Activated T-helper 9 cell treated with anti-CD3 and anti-CD28 coated beads, Interleukin-2, amount 50 U/mL, for 16 hours (primary cell): ENCODE data around the gene ERGIC2.
"Not testable (repeated sequence)": the region's sequence is repeated elsewhere in the genome, so short reads cannot be mapped to it uniquely, and the experiment has no call there.

Source experiments
- DNase-seq: peaks from one replicate; pipeline ENCODE4 v3.0.0-alpha.2; 2020; ENCODE audit warnings: low read depth

Gene ERGIC2

DNA sequence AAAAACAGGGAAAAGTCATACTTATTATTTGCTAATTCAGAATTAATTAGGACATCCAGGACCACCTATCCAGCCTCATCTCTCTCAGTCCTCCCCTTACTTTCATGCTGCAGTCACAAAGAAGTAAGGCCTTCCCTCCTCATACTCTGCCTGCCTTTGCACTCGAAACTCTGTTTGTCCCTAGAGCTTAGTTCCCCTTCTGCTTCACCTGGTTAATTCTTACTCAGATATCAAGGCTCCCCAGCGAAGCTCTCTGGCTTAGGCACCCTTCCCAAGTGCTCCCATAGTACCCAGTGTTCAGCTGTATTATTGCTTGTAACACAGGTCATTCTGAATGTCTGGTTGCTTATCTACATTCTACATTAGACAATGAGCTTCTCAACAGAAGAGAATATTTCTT lies 81.3 kb downstream of the ERGIC2 start:
- DNase-seq = no peak

DNA sequence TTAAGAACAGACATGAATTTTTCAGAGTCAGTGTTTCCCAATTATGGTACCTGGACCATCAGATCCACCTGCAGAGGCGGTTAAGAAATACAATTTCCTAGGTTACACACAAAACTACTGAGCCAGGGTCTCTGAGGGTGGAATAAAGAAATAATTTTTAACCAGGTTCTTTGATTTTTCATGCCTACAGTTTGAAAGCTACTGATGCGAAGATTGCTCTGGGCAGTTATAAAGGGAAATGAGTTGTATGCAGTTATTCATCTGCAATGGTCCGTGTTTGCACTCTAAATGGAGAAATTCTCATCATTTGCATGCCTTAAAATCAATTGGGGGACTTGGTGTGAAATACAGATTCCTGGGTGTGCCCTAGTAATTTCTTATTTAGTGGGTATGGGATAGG lies 89.7 kb downstream of the ERGIC2 start:
- DNase-seq = no peak

DNA sequence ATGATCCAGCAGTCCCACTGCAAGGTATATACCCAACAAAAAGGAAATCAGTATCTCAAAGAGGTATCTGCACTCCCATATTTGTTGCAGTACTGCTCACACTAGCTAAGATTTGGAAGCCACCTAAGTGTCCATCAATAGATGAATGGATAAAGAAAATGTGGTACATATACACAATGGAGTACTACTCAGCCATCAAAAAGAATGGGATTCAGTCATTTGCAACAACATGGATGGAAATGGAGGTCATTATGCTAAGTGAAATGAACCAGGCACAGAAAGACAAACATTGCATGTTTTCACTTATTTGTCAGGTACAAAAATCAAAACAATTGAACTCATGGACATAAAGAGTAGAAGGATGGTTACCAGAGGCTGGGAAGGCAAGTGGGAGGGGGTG lies 90.5 kb downstream of the ERGIC2 start:
- not testable (repeated sequence) for DNase-seq

DNA sequence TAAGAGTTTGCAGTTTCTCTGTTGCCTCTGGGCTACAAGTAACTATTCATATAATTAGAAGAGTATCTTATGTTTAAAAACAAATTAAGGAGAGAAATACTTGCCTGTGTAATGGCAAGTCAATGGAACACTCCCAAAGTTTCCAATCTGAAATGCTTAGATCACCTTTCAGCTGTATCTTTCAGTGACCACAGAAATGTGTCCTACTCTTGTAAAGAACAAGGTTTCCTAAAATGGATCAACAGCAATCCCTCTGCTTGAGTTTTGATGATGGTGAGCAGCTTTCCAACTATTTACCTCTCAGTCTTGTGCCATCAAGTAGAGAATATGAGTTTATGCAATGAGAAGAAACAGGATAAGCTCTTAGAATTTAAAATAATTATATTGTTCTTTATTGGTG lies 92.9 kb downstream of the ERGIC2 start:
- no peak for DNase-seq

DNA sequence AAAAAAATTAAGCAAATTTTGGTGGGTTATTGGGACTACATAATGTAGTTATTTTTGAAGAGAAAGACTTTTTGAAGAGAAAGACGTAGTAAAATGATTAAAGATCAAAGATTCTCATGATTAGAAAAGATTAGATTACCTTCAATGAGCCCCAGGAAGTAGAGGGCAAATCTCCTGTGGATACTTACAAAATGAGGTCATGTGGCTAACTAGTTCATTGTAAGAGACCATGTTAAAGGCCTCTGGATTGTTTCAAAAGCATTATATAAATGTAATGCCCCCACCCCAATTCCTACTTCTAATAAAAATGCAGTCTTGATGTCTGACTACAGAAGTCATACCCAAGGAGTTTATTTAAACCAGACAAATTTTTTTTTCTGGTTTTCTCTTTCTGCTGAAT lies 93.3 kb downstream of the ERGIC2 start:
- DNase-seq = no peak
